Prostate gland (tissue), 2 donors: Measurements from ENCODE around the gene MALRD1. TPM values are rescaled to one million over a fixed set of nuclear protein-coding genes. Genes with fewer than 3 reads are reported as not detected.

Source experiments
- DNase-seq: peaks from one replicate; pipeline ENCODE4 v3.0.0-alpha.2; 2019; ENCODE audit warnings: low spot score
- H3K27ac ChIP-seq, 2 donors: fragments of 200-600 bp; sonication (generic); 2 replicates each; pipeline ENCODE4 v1.5.1; 2017 to 2019
- H3K27me3 ChIP-seq: fragments of 200-600 bp; sonication (generic); replicated peaks from 2 replicates; pipeline ENCODE4 v1.5.1; 2019; ENCODE audit not compliant: insufficient read depth
- H3K36me3 ChIP-seq, 2 donors: fragments of 200-600 bp; sonication (generic); 1 replicate in 1 of 2; 2 replicates in 1 of 2; pipeline versions ENCODE4 v1.5.1 to v1.8.1; 2017 to 2019
- H3K4me1 ChIP-seq: fragments of 200-600 bp; sonication (generic); replicated peaks from 2 replicates; pipeline ENCODE4 v1.5.1; 2019
- H3K4me3 ChIP-seq, 2 donors: fragments of 200-600 bp; sonication (generic); 2 replicates each; pipeline ENCODE4 v1.5.1; 2017 to 2019
- H3K9me3 ChIP-seq: fragments of 200-600 bp; sonication (generic); 2 replicates; pipeline ENCODE4 v1.5.1; 2017
- POLR2A ChIP-seq: fragments of 450-650 bp; IDR thresholded peaks from one replicate; pipeline ENCODE4 v1.6.1; 2016; ENCODE audit warnings: antibody characterized with exemption, mild to moderate bottlenecking
- POLR2AphosphoS5 ChIP-seq: sonication (generic); formaldehyde crosslinking; IDR thresholded peaks from one replicate; pipeline ENCODE4 v1.6.1; 2017; ENCODE audit warnings: antibody characterized with exemption
- WGBS: methylation state at CpG from one replicate; pipeline ENCODE4 v1.1.5; 2018; 5-methylcytosine and 5-hydroxymethylcytosine counted together
- intact Hi-C: fragments of 100-400 bp; cut with DNase I; formaldehyde crosslinking; loops from one replicate; pipeline ENCODE4 v1.14.2; 2022
- total RNA-seq, 2 donors: library from RNA; depleted of rRNA; stranded (reverse); fragments of >200 nt; gene quantifications; one replicate each; pipeline ENCODE4 v1.1.0, GENCODE V29; 2016
- TF ChIP-seq, protein P1 (sequence below), 4 experiments: fragments of 200-600 bp in 2 of 4; fragments of 450-650 bp in 2 of 4; sonication (generic) in 2 of 4; IDR thresholded peaks; 1 replicate in 3 of 4; 2 replicates in 1 of 4; pipeline ENCODE4 v1.5.1; 2016 to 2019; ENCODE audit warnings: antibody characterized with exemption in 4 of 4, mild to moderate bottlenecking in 2 of 4, moderate library complexity in 2 of 4

MALRD1 gene
- total RNA-seq, 2 donors from 2014 or later = 2.1 TPM; not detected in 1

DNA sequence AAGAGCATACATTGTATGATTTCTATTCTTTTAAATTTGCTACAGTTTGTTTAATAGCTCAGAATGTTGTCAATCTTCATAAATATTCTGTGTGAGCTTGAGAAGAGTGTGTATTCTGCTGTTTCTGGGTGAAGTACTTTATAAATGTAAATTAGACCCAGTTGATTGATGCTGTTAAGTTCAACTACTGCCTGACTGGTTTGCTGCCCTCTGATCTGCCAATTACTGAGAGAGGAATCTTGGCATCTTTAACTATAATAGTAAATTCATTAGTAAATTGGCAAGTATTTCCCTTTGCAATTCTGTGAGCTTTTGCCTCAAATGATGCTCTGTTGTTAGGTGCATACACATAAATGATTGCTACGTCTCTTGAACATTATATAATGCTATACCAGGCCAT is 512.6 kb downstream of the MALRD1 start:
- H3K36me3 ChIP-seq = no peaks in the 10 kb centered on the region
- no peaks in the 10 kb centered on the region for H3K9me3 ChIP-seq
- WGBS = 82% methylated on average over 1 of the region's 1 CpG
- TF ChIP-seq POLR2AphosphoS5 (no peak), POLR2A (no peak)
- TF ChIP-seq, protein P1, sequence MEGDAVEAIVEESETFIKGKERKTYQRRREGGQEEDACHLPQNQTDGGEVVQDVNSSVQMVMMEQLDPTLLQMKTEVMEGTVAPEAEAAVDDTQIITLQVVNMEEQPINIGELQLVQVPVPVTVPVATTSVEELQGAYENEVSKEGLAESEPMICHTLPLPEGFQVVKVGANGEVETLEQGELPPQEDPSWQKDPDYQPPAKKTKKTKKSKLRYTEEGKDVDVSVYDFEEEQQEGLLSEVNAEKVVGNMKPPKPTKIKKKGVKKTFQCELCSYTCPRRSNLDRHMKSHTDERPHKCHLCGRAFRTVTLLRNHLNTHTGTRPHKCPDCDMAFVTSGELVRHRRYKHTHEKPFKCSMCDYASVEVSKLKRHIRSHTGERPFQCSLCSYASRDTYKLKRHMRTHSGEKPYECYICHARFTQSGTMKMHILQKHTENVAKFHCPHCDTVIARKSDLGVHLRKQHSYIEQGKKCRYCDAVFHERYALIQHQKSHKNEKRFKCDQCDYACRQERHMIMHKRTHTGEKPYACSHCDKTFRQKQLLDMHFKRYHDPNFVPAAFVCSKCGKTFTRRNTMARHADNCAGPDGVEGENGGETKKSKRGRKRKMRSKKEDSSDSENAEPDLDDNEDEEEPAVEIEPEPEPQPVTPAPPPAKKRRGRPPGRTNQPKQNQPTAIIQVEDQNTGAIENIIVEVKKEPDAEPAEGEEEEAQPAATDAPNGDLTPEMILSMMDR (IDR thresholded peaks at IDR 0.05) = no peak
- DNase-seq = no peak
- H3K4me3 ChIP-seq = no peak overlapping the region
- intact Hi-C loops = no loop called here
- H3K27me3 ChIP-seq = no peaks in the 10 kb centered on the region
- no peaks in the 10 kb centered on the region for H3K4me1 ChIP-seq
- H3K27ac ChIP-seq = no peak overlapping the region

DNA sequence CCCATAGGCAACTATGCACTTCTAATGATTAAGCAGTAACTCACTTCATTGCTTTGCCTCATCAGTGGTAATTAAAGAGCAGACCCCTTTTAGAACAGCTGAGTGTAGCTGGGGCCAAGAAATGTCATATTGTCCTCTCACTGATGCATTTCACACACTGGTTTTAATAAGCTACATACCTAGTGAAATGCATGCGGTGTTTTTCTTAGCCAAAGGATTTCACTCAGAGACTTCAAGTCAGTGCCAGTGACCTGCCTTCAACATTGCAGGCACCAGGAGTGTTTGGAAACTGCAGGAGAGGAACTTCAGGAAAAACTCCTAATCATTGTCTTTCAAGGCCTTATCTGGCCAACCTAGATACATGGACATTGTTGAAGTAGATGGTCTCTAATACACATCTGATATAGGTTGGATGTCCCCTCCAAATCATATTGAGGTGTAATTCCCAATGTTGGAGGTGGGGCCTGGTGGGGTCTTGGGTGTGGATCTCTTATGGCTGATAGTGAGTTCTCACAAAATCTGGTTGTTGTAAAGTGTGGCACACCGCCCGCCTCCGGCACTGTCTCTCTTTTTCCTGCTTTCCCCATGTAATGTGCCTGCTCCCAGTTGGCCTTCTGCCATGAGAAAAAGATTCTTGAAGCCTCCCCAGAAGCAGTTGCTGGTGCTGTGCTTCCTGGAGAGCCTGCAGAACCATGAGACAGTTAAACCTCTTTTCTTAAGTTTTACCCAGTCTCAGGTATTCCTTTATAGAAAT is 515.0 kb downstream of the MALRD1 start:
- TF ChIP-seq POLR2AphosphoS5 (no peak), POLR2A (no peak)
- TF ChIP-seq, protein P1 (IDR thresholded peaks at IDR 0.05) = no peak
- Histone ChIP-seq H3K27me3 (no peaks in the 10 kb centered on the region), H3K4me3 (no peak overlapping the region), H3K36me3 (no peaks in the 10 kb centered on the region), H3K27ac (no peak overlapping the region), H3K4me1 (no peaks in the 10 kb centered on the region), H3K9me3 (no peaks in the 10 kb centered on the region)
- 85% methylated on average over 4 of the region's 4 CpGs for WGBS
- intact Hi-C loops = no loop called here
- no peak for DNase-seq

DNA sequence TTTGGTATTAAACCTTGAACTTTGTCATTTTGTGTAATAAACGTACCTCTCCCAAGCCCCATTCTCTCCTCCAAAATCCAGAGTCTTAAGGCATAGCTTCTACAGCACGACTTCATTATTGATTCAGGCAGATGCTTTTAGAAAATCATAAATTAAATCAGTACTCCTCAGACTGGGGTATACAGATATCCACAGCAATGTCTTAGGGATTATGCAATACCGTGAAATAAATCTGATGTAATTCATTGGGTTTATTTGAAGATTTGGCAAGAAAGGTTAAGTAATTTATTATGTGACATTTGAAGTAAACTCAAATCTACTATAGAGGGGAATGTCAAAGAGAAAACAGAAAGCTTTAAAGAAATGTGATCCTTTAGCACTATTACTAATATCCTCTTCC is 521.5 kb downstream of the MALRD1 start:
- no peak for TF ChIP-seq POLR2A
- TF ChIP-seq, protein P1 (IDR thresholded peaks at IDR 0.05) = no peak
- no peak for TF ChIP-seq POLR2AphosphoS5
- H3K27ac ChIP-seq = no peak overlapping the region
- H3K9me3 ChIP-seq = no peaks in the 10 kb centered on the region
- H3K4me1 ChIP-seq = no peaks in the 10 kb centered on the region
- H3K4me3 ChIP-seq = no peak overlapping the region
- no peaks in the 10 kb centered on the region for H3K36me3 ChIP-seq
- intact Hi-C loops = no loop called here
- WGBS = 43% methylated on average over 3 of the region's 3 CpGs
- no peak for DNase-seq
- no peaks in the 10 kb centered on the region for H3K27me3 ChIP-seq

DNA sequence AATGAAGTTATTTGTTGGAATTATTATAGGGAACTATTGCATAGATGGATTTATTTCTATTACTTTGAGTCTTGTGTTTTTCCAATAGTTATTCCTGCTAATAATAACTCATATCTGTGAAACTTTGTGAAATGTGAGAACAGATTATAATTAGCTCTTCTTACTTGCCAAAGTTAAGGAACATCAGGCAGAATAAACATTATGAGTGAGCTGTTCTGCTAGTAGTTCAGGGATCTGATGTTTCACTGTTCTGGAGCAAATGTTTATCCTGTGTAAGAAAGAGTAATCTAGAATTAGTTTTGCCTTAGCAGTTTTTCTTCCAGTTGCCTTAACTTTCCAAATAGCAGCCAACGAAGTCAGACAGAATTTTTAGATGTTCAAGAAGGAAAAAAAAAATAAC is 522.4 kb downstream of the MALRD1 start:
- no peak overlapping the region for H3K27ac ChIP-seq
- H3K36me3 ChIP-seq = no peaks in the 10 kb centered on the region
- no peak overlapping the region for H3K4me3 ChIP-seq
- no peaks in the 10 kb centered on the region for H3K27me3 ChIP-seq
- H3K9me3 ChIP-seq = no peaks in the 10 kb centered on the region
- intact Hi-C loops = no loop called here
- TF ChIP-seq POLR2A (no peak), POLR2AphosphoS5 (no peak)
- TF ChIP-seq, protein P1 (IDR thresholded peaks at IDR 0.05) = no peak
- DNase-seq = no peak
- no peaks in the 10 kb centered on the region for H3K4me1 ChIP-seq
- 57% methylated on average over 1 of the region's 1 CpG for WGBS

DNA sequence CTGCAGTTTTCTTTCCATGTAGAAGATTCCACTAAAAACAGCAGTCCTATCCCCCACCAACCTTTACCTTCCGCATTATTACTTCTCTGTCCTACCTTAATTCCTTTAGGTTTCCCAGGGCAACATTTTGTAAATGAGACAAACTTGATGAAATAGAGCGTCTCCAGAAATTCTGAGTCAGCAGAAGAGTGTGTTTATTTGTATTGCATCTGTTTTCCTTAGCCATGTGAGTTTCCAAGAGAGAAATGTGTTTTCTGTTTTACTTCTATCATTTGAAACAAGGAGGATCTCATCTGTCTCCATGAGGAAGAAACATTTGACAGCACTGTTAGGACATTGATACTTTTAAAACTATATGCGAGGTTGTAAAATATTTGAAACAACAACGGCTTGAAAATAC is 523.5 kb downstream of the MALRD1 start:
- no peaks in the 10 kb centered on the region for H3K36me3 ChIP-seq

More for the DNA sequence above, 523.5 kb downstream of the MALRD1 start:
- DNase-seq = no peak
- H3K27ac ChIP-seq = no peak overlapping the region
- intact Hi-C loops = no loop called here
- H3K27me3 ChIP-seq = no peaks in the 10 kb centered on the region
- WGBS = 79% methylated on average over 4 of the region's 4 CpGs
- TF ChIP-seq POLR2AphosphoS5 (no peak), POLR2A (no peak)
- TF ChIP-seq, protein P1 (IDR thresholded peaks at IDR 0.05) = no peak
- no peak overlapping the region for H3K4me3 ChIP-seq
- H3K9me3 ChIP-seq = no peaks in the 10 kb centered on the region
- no peaks in the 10 kb centered on the region for H3K4me1 ChIP-seq
